CD14-positive monocyte (primary cell): ENCODE data around the gene CDV3. TPM values are rescaled to one million over a fixed set of nuclear protein-coding genes. Genes with fewer than 3 reads are reported as not detected.
A peak's percentile ranks its signal among the peaks of the same experiment; 100 is the strongest.

ENCODE experiments used
- DNase-seq, 3 donors: peaks; one replicate each; pipeline ENCODE4 v3.0.0-alpha.2; 2011 to 2022
- H2AFZ ChIP-seq: 2 replicates; pipeline ENCODE4 v1.6.0; 2012; ENCODE audit warnings: mild to moderate bottlenecking, low read depth, low read length, inconsistent platforms; ENCODE audit not compliant: insufficient read depth, poor library complexity, severe bottlenecking
- H3K27ac ChIP-seq, 2 donors: 1 replicate in 1 of 2; 2 replicates in 1 of 2; pipeline ENCODE4 v1.5.1; 2012 to 2013; ENCODE audit warnings: low read length in 2 of 2, control low read depth in 1 of 2, inconsistent platforms in 1 of 2, low read depth in 1 of 2, mild to moderate bottlenecking in 1 of 2
- H3K27me3 ChIP-seq, 2 donors: one replicate each; pipeline versions ENCODE4 v1.6.0 to v1.6.1; 2011 to 2013; ENCODE audit warnings: low read length in 2 of 2; ENCODE audit not compliant: control insufficient read depth in 2 of 2, insufficient read depth in 2 of 2
- H3K36me3 ChIP-seq, 2 donors: replicated peaks in 1 of 2; 1 replicate in 1 of 2; 2 replicates in 1 of 2; pipeline versions ENCODE4 v1.5.1 to v1.6.1; 2012 to 2013; ENCODE audit warnings: low read length in 2 of 2, control low read depth in 1 of 2, inconsistent platforms in 1 of 2, mild to moderate bottlenecking in 1 of 2; ENCODE audit not compliant: insufficient read depth in 2 of 2, control insufficient read depth in 1 of 2
- H3K4me1 ChIP-seq, 2 donors: 1 replicate in 1 of 2; 2 replicates in 1 of 2; pipeline versions ENCODE4 v1.5.1 to v1.6.1; 2012 to 2013; ENCODE audit warnings: low read length in 2 of 2, control low read depth in 1 of 2, inconsistent platforms in 1 of 2, mild to moderate bottlenecking in 1 of 2, moderate library complexity in 1 of 2; ENCODE audit not compliant: insufficient read depth in 2 of 2, control insufficient read depth in 1 of 2
- H3K4me2 ChIP-seq: replicated peaks from 2 replicates; pipeline ENCODE3; 2012; ENCODE audit warnings: low read length, moderate library complexity, mild to moderate bottlenecking; ENCODE audit not compliant: poor library complexity, severe bottlenecking; ENCODE audit errors: extremely low read depth
- H3K4me3 ChIP-seq, 3 experiments: fragments of 200-600 bp in 1 of 3; sonication (generic) in 1 of 3; replicated peaks in 1 of 3; 1 replicate in 2 of 3; 2 replicates in 1 of 3; pipeline ENCODE4 v1.5.1; 2011 to 2013; ENCODE audit warnings: low read length in 3 of 3, mild to moderate bottlenecking in 3 of 3, control low read depth in 2 of 3, low read depth in 2 of 3, inconsistent platforms in 1 of 3, moderate library complexity in 1 of 3
- H3K79me2 ChIP-seq: 2 replicates; pipeline ENCODE4 v1.6.0; 2012; ENCODE audit warnings: mild to moderate bottlenecking, control low read depth, inconsistent platforms, low read length, moderate library complexity; ENCODE audit not compliant: insufficient read depth
- H3K9ac ChIP-seq: 2 replicates; pipeline ENCODE4 v1.6.0; 2017; ENCODE audit warnings: low read length, mild to moderate bottlenecking; ENCODE audit not compliant: insufficient read depth, poor library complexity, severe bottlenecking
- H3K9me3 ChIP-seq, 2 donors: replicated peaks in 1 of 2; 1 replicate in 1 of 2; 2 replicates in 1 of 2; pipeline versions ENCODE4 v1.5.1 to v1.6.1; 2012 to 2013; ENCODE audit warnings: low read length in 2 of 2, control low read depth in 1 of 2; ENCODE audit not compliant: control insufficient read depth in 1 of 2, insufficient read depth in 1 of 2
- H4K20me1 ChIP-seq: 2 replicates; pipeline ENCODE4 v1.6.0; 2012; ENCODE audit warnings: mild to moderate bottlenecking, low read length, control low read depth, moderate library complexity; ENCODE audit not compliant: insufficient read depth
- H3K27ac Mint-ChIP-seq, 7 donors: one replicate each; pipeline ENCODE4 v1.8.0; 2020; ENCODE audit warnings: mild to moderate bottlenecking in 7 of 7, mixed read lengths in 7 of 7, moderate library complexity in 6 of 7, inconsistent platforms in 2 of 7
- H3K27me3 Mint-ChIP-seq, 3 donors: one replicate each; pipeline ENCODE4 v1.8.0; 2021 to 2022; ENCODE audit warnings: low read depth in 3 of 3, mild to moderate bottlenecking in 3 of 3, mixed read lengths in 3 of 3, moderate library complexity in 3 of 3, inconsistent platforms in 1 of 3
- H3K36me3 Mint-ChIP-seq, 2 donors: one replicate each; pipeline ENCODE4 v1.8.0; 2020; ENCODE audit warnings: mixed read lengths in 2 of 2, inconsistent platforms in 1 of 2, mild to moderate bottlenecking in 1 of 2
- H3K4me1 Mint-ChIP-seq: one replicate; pipeline ENCODE4 v1.8.0; 2020; ENCODE audit warnings: mild to moderate bottlenecking, mixed read lengths
- H3K4me3 Mint-ChIP-seq, 2 donors: one replicate each; pipeline ENCODE4 v1.8.0; 2020; ENCODE audit warnings: mild to moderate bottlenecking in 2 of 2, mixed read lengths in 2 of 2, moderate library complexity in 1 of 2
- H3K9me3 Mint-ChIP-seq, 7 donors: one replicate each; pipeline ENCODE4 v1.8.0; 2020 to 2022; ENCODE audit warnings: mixed read lengths in 7 of 7, mild to moderate bottlenecking in 6 of 7, moderate library complexity in 6 of 7, inconsistent platforms in 2 of 7
- WGBS: methylation state at CpG from one replicate; pipeline ENCODE4 v1.1.5; 2013; ENCODE audit warnings: missing lambda C conversion rate; ENCODE audit not compliant: insufficient coverage; 5-methylcytosine and 5-hydroxymethylcytosine counted together
- intact Hi-C, 2 donors: fragments of 100-400 bp; cut with micrococcal nuclease; formaldehyde crosslinking; loops; one replicate each; pipeline versions ENCODE4 v1.15.0 to v1.15.1; 2023
- polyA plus RNA-seq, 3 donors: library from polyadenylated mRNA; depleted of rRNA in 1 of 3; unstranded in 2 of 3; stranded (reverse) in 1 of 3; fragments of 300-500 nt in 2 of 3; fragments of >200 nt in 1 of 3; fragmentation: Illumina TruSeq in 2 of 3; gene quantifications; 1 replicate in 2 of 3; 2 replicates in 1 of 3; pipeline ENCODE4 v1.2.3, GENCODE V29; 2012 to 2021
- TF ChIP-seq, protein P1 (sequence below): fragments of 200-600 bp; IDR thresholded peaks from one replicate; pipeline ENCODE4 v1.8.0; 2022; ENCODE audit warnings: antibody characterized with exemption, mild to moderate bottlenecking

CDV3 gene
- polyA plus RNA-seq, 3 donors, result 30.0 to 80.1 (median 30.3) TPM

- peak overlapping the region in 1 of 2 donors; percentile 3 for H3K27ac ChIP-seq
- Mint-ChIP-seq H3K9me3 (peaks cover 3 to 7% (median 6%) of the 10 kb centered on the region in 7 donors), H3K4me1 (peaks cover 25% of the 10 kb centered on the region), H3K27me3 (peaks cover 0 to 3% (median 0%) of the 10 kb centered on the region in 3 donors), H3K36me3 (no peaks in the 10 kb centered on the region), H3K27ac (peak overlapping the region in 3 of 7 donors; percentile 26 to 66 (median 28)), H3K4me3 (no peak overlapping the region)
- TF ChIP-seq, protein P1, sequence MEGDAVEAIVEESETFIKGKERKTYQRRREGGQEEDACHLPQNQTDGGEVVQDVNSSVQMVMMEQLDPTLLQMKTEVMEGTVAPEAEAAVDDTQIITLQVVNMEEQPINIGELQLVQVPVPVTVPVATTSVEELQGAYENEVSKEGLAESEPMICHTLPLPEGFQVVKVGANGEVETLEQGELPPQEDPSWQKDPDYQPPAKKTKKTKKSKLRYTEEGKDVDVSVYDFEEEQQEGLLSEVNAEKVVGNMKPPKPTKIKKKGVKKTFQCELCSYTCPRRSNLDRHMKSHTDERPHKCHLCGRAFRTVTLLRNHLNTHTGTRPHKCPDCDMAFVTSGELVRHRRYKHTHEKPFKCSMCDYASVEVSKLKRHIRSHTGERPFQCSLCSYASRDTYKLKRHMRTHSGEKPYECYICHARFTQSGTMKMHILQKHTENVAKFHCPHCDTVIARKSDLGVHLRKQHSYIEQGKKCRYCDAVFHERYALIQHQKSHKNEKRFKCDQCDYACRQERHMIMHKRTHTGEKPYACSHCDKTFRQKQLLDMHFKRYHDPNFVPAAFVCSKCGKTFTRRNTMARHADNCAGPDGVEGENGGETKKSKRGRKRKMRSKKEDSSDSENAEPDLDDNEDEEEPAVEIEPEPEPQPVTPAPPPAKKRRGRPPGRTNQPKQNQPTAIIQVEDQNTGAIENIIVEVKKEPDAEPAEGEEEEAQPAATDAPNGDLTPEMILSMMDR, result no peak
- H3K27me3 ChIP-seq, result no peaks in the 10 kb centered on the region
- intact Hi-C loops, result no loop called here
- H3K4me3 ChIP-seq, result no peak overlapping the region
- H3K4me2 ChIP-seq, result no peak overlapping the region
- peaks cover 6 to 8% of the 10 kb centered on the region in 2 donors for H3K4me1 ChIP-seq
- DNase-seq, result peak; percentile 6 to 44 (median 14)
- peaks cover 0 to 3% of the 10 kb centered on the region in 2 donors for H3K9me3 ChIP-seq
- H3K79me2 ChIP-seq, result no peaks in the 10 kb centered on the region
- H3K9ac ChIP-seq, result no peak overlapping the region
- no peaks in the 10 kb centered on the region for H3K36me3 ChIP-seq
- H2AFZ ChIP-seq, result no peak overlapping the region
- H4K20me1 ChIP-seq, result no peaks in the 10 kb centered on the region
These were observed 48.1 kb upstream of the CDV3 start for GRCh38 chr3:133525435-133525834.

GRCh38 chr3:133527081-133527715, 46.3 kb upstream of the CDV3 start:
- H3K79me2 ChIP-seq, result no peaks in the 10 kb centered on the region
- TF ChIP-seq, protein P1, result no peak
- peaks cover 0 to 3% (median 0%) of the 10 kb centered on the region in 3 donors for H3K27me3 Mint-ChIP-seq
- no peak overlapping the region for H3K27ac ChIP-seq
- peaks cover 6 to 8% of the 10 kb centered on the region in 2 donors for H3K4me1 ChIP-seq
- H3K4me2 ChIP-seq, result no peak overlapping the region
- no peaks in the 10 kb centered on the region for H3K36me3 Mint-ChIP-seq
- no peak overlapping the region for H3K4me3 Mint-ChIP-seq
- no peaks in the 10 kb centered on the region for H4K20me1 ChIP-seq
- intact Hi-C loops, result no loop called here
- H3K9me3 Mint-ChIP-seq, result peaks cover 3 to 10% (median 6%) of the 10 kb centered on the region in 7 donors
- H3K4me3 ChIP-seq, result no peak overlapping the region
- H3K36me3 ChIP-seq, result no peaks in the 10 kb centered on the region
- peaks cover 0 to 3% of the 10 kb centered on the region in 2 donors for H3K9me3 ChIP-seq
- peak overlapping the region in 2 of 7 donors; percentile 14 to 50 for H3K27ac Mint-ChIP-seq
- peaks cover 25% of the 10 kb centered on the region for H3K4me1 Mint-ChIP-seq
- H2AFZ ChIP-seq, result peak overlapping the region; percentile 15
- no peaks in the 10 kb centered on the region for H3K27me3 ChIP-seq
- WGBS, result 30% methylated on average over 2 of the region's 6 CpGs
- DNase-seq, result no peak
- H3K9ac ChIP-seq, result no peak overlapping the region
